LoVo (cell line): ENCODE measurements around the gene NANOS2.

ENCODE experiments used
- DNase-seq: peaks from one replicate; pipeline ENCODE4 v3.0.0-alpha.2; 2016; ENCODE audit warnings: low spot score

Gene NANOS2

DNA sequence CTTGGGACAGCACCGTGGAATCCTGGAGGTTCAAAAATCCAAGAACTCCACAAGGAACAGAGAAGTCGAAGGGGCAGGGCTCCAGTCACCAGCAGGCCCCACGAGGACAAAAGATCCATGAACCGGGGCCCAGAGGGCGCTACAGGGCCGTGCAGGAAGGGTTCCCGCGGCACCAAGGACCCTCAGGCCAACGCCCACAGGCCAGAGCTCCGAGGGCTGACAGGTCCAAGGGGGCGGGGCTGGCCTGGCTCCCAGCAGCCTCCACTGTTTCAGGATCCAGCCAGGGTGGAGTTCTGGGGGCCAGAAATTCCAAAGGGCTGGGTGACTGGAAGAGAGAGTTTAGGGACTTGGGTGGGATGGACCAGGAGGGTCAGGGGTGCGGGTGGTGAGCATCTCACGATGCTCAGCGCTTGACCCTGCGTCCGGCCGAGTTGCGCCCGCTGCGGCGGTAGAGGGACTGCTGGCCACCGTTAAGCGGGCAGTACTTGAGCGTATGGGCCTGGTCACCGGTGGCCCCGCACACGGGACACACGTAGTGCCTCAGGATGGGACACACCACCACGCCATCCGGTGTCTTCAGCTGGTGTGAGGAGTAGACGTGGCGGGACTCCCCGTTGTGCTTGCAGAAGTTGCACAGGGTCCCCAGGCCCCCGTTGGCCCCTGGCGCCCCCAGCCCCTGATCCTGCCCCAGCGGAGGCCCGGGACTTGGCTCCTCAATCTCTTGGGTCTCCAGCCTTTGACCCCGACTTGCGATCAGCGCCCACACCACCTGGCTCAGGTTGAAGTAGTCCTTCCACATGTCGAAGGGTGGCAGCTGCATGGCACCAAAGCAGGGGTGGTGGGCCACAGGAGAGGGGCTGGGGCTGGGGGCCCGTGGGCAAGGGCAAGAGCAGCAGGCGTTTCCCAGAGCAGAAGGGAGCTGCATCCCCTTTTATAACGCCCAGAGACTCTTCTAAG, at the start of gene NANOS2:
Gene NANOS2, minus strand, starts transcription at position 905 of the 957 bp plus-strand sequence. Its CDS starts 85 bp downstream, at position 820.
- no peak for DNase-seq

DNA sequence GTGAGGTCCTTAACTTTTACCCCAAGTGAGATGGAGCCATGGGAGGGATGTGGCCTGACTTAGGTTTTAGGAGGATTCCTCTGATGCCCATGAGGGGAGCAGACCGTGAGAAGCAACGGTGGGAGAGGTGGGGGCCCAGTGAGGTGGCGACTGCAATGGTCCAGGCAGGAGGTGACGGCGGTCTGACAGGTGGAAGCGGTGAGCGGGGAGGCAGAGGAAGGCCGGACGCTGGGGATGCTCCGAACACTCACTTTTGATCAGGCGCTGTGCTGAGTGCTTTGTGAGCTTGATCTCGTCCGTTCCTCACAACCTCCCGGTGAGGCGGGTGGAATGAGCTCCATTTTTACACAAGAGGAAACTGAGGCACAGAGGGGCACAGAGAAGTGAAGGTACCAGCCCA, 47.4 kb upstream of the NANOS2 start:
- DNase-seq = no peak

DNA sequence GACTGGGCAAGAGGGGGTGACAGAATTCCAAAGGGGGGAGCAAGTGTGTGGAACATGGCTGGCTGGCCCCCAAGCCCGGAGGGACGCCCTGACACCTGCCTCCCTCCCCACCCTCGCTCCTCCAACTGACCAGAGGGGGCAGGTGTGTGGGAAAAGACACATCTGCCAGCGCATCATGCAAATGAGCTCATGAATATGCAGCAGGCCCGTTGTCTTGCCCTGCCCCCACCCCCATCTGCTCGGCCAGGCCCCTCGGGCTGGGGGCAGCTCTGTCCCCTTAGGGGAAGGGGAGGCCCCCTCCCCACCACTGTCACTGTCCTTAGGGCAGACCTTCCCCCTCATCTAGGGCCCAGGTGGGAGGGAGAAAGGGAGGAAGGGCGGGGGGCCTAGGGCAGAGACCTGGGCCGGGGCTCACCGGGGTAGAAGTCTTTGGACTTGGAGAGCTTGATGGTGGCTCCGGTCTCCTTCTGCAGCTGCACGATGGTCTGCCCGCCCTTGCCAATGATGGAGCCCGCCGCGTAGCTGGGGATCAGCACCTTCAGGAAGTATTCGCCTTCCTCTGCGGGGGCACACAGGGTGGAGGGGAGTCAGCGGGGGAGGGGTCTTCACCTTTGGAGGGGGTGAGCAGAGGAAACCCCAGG, 46.1 kb upstream of the NANOS2 start:
- no peak for DNase-seq

DNA sequence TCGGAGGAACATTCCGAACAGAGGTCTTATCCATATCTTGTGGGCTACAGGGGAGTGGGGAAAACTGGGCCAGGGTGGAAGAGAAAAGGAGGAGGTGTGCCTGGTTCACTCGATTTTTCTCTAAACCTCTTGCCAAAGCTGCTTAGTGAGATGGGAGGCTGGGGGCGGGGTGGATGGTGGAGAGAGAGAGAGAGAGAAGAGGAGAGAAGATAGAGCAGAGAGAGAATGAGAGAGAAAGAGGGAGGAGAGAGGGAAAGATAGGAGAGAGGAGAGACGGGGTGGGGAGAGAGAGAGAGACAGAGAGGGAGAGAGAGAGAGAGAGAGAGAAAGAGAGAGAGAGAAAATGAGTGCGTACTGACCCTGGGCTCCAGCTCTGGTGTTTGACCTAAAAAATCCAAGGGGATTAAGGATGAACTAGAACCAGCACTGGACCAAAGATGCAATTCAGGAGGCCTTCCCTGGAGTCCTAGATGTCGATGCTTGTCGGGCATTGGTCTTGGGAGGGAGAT, 45.0 kb upstream of the NANOS2 start:
- no peak for DNase-seq

DNA sequence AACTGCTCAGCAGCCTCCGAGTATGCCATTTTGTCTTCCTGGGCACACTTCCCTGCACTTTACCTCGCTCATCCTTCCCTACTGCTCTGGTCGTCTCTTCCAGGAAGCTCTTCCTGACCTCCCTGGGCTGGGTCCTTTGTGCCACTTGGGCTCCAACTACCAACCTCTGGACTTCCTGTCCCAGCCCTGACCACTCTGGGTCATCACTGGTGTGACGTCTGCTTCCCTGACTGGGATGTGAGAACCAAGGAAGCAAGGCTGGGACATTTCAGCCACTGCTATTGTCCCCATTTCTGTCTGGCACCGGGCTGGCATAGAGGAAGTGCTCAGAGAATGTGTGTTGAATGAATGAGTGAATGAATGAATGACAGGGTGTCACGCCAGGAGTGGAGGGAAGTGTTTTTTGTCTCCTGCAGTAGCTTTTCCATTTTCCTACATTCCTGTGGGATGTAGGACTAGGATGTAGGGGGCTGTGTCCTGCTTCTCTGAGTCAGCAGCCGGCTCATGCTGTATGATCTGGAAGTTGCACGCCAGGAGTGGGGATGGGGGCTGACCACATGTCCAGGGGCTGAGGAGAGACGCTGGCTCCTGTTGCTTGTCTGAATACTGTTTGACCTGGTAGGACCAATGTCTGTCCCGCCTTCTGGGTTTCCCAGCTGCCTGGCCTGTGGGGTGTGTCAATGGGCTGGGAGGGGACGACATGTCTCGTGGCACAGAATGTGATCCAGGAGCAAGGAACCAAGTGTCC, 44.4 kb upstream of the NANOS2 start:
- no peak for DNase-seq

DNA sequence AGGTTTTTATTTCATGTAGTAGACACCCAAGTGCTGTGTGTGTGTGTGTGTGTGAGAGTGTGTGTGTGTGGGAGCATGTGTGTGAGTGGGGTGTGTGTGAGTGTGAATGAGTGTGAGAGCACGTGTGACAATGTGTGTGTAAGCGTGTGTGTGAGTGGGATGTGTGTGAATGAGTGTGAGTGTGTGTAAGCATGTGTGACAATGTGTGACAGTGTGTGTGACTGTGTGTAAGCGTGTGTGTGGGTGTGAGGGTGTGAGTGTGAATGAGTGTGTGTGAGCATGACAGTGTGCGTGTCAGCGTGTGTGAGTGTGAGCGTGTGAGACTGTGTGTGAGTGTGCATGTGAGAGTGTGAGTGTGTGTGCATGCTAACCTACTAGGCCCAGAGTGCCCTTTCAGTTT, 43.7 kb upstream of the NANOS2 start:
- DNase-seq = no peak

DNA sequence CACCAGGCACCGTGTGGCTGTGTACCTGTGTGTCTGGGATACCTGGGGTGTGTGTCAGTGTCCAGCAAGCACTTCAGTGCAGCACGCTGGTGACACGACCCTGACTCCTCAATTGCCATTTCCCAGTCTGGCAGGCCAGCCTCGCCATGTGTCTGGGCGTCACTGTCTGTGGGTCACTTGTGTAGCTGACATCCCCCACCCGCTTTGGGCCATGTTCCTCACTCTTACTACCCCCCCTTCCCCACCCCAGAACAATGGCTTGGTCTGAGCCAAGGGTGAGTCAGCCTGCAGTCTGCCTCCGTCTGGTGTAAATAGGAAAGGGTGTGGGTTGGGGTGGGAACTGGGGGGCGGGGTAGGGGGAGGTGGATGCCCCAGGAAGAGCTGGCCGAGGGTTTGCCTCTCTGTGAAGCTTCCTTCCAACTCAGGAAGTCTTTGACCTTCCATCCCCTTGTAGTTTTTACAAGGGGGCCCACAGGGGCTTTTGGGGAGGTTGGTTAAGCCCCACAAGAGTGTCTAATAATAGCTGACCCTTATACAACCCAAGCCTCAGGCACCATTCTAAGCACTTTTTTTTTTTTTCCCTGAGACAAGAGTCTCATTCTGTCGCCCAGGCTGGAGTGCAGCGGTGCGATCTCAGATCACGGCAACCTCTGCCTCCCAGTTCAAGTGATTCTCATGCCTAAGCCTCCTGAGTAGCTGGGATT, 41.5 kb upstream of the NANOS2 start:
- no peak for DNase-seq

DNA sequence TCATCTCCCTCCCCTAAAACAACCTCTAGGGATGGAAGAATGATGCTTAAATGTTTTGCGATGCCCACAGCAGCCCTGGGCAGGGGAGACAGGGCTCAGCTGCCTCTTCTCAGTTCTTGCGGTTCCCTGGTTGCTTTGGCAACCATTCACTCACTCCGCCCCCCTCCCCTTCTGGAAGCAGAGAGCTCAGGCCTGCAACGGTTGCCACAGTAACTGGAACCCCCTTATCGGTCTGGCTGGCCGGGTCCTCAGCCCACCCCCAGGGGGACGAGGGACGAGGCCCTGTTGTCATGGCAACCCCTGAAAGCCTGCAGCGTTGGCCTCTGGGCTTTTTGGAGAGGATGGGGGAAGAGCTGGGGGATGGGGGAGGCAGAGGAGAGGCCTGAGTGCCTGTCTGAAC, 39.6 kb upstream of the NANOS2 start:
- DNase-seq = no peak

DNA sequence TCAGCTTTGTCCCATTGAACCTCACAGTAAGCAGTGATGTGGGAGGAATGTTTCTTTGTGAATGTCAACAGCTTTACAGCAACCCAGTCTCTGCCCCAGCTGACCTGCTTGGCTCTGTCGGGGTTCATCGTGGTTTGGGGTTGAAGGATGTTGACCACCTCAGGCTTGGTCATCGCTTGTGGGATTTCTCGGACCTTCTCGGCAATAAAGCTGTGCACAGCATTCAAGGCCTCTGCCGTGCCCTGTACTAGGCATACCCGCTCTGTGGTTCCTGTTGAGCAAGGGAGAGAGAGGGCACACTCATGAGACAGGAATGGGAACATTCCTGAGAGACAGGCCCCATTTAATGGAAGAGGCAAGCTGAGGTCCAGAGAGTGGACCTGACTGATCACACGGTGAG, 39.1 kb upstream of the NANOS2 start:
- DNase-seq = no peak

DNA sequence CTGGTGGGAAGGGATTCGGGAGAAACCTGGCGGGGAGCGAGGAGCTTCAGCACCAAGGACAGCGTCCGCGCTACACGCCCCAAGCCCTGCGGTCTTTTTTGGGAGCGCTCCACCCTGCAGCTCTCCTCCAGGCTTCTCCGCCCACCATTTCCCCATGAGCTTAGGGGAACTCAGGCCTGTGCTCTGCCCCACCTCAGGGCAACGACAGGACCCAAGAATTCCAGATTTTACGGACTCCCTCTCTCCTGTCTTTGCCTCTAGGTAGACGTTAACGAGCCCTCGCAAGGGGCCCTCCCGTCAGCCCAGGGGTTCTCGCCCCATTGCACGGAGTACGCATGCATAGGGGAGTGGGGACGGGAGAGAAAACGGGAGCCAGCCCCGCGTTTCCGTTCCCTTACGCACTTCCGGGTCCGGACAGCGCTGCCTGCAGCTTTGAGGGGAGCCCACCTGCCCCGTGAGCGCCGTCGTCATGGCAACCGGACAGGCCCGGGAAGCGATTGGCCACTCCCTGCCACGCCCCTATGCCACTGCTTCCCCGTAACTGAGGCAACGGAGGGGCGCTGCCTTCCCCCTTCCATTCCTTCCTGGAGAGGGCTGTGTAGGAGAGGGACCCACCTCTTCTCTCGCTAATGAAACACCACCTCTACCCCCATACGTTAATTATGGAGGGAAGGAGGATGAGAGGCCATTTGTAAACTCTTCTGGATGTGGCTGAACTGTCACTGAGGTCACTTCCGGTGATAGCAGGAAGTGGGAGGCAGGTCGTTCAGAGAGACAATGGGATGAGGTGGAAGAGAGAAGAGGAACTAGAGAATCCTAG, 38.3 kb upstream of the NANOS2 start:
- DNase-seq = peak; percentile 37

DNA sequence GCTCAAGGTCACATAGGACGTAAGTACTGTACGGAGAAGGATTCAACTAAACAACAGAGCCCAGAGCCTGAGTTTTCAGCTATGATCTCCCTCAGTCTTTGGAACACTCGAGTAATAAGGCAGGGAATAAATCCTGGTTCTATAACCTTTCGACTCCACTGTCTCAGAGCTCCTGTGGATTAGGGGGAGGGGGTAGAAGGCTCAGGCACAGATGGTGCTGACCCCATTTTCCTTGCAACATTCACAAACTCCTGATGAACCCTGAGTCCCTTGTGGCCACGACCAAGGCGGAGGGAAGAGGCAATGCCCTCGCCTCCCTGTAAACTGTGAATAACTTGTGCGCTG, 37.7 kb upstream of the NANOS2 start:
- no peak for DNase-seq

DNA sequence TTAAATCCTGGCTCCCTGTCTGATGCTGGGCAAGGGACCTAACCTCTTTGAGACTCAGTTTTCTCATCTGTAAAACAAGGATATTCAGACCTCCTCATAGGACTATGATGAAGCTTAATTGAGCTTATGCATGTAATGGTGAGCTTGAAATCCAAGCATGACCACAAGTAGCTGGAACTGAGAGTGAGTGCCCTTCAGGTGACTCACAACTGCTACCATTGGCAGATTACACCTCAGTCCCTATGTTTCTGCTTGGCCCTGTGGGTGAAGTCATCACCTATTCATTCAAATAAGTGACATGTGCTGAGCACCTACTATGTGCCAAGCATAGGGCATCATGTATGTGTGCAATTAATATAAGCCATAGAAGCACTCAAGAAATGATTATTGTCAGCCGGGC, 33.3 kb upstream of the NANOS2 start:
- DNase-seq = no peak

DNA sequence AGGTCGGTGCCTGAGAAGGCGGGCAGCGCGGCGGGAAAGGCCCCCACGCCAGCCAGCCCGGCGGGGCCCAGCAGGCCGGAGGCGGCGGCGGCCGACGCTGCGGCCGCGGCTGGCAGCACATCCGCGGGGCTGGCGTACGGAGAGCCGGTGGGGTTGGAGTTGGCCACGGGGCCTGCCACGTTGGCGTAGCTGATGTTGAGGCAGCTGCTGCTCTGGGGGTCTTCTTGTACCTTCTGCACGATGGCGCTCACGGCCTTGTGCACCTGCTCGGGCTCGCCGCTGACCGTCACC, 25.9 kb upstream of the NANOS2 start:
- DNase-seq = no peak

DNA sequence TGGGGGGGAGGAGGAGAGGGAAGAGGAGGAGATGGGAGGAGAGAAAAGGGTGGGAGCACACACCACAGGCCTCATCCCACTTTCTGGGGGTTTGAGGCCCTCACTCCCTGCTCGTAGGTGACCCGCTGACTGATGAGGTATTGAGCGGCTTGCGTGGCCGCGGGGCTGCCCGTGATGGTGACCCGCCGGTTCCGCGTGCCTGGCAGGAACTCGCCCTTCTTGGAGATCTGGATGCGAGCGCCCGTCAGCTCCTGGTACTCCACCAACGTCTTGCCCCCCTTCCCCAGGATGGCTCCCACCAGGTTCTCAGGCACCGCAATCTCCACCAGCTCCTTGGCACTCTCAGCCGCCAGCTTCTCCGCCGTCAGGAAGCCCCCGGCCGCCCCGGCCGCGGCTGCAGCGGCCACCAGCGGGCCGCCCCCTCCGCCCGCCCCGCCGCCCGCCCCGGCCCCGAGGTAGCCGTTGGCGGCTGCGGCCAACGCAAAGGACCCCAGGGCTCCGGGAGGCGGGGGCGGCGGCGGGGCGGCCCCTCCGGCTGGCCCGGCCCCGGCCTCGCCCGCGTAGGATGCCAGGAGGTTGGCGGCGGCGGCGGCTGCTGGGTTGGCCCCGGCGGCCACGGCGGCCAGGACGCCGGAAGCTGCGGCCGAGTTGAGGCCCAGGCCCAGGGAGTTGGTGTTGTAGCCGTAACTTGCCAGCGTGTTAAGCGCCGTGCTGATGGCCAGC, 25.4 kb upstream of the NANOS2 start:
- no peak for DNase-seq

DNA sequence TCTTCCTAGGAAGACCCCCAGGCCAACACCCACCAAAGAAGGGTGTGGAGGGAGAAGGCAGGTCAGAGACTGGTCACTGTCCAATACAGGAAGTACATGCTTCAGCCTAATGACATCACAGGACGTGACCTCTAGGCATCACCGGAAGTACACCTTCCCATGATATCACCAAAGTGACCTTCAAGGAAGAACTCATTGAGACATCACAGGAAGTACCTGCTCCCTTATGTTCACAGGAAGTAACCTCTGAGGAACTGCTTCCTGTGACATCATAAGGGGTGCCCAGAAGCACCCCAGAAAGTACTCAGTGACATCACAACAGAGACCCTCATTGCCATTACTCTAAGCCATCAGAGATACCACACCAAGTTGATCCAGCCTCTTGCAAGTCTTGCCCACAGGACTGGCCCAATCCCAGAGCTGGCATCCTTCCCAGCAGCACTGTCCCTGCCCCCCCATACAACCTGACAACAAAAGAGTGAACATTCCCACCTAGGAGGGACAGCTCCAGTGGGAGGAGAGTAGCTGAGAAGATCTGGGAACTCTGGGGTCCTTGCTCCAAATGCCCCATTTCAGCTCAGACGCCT, 24.2 kb upstream of the NANOS2 start:
- no peak for DNase-seq

DNA sequence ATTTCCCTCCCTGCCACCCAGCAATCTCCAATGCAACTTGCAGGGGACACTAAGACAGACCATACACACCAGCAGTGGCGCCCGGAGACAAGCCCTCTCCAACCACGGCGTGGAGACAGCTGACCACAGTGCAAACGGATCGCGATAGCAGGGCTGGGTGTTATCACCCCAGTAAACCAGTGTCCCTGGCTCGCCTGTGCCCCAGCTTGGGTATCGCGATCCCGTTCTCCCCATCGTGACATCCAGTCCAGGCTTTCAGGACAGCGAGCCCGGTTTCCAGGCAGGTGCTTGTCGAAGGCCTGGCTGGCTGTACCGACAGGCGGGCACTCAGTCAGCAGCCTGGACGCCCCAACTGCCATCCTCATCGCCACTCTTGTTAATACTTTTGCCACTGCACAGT, 20.7 kb upstream of the NANOS2 start:
- DNase-seq = no peak

DNA sequence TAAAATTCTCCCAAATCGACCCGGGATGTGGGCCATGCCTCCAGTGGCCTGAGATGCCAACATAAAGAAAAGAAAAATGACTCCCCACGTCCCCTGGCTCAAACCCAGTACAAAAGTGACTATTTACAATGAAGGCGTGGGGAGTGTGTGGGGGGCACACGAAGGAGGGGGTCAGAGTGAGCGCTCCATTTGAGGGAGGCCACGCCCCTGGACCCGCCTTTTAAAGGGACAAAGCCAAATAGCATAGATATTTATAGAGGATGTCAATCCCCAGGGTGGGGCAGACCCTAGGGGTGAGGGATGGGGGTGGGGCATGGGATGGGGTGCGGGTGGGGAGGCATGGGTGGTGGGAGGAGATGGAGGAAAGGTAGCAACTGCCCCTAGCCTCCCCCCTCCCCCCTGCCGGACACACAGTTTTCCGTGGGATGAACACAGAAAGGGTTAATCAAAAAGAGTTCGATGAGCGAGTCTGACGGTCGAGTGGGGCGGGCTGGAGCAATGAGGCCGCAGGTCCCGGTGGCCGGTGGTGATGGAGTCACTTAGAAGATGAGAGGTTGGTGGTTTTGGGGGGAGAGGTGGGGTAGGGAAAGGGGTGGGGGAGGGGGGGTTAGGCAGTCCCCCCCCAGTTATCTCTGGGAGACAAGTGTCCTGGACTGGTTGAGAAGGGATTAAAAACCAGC, 20.1 kb upstream of the NANOS2 start:
- no peak for DNase-seq

DNA sequence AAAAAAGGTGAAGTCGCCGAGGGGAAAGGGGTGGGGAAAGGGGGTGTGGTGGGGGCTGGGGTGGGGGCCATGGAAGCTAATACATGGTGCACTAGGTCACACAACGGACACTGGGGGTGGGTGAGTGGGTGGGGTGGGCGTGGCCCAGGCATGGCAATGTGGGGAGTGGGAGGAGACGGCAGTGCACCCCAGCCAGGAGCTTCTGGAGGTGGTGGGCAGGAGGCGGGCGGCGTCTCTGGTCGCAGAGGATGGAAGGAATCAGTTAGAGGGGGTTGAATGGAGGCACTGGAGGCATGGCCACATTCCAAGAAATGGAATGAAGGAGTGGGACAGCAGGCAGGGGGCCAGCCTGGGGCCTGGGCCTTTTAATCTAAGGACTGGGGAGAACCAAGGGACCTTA, 19.2 kb upstream of the NANOS2 start:
- DNase-seq = no peak

DNA sequence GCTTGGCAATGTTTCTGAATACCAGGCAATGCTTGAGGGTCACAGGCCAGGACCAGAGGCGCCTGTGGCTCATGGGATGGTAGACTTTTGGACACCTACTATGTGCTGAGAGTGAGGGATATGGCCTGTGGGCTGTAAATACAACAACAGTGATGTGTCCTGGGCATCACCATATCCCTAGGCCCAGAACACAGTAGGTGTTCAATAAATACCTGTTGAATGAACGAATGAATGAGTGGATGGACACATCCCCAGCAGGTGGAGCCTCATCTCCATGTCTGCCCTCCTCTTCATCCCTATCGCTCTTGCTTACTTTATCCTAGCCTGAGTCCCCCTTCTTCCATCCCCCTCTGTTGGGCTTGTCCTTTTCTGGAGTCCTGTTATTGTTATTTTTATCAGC, 16.5 kb upstream of the NANOS2 start:
- DNase-seq = no peak

DNA sequence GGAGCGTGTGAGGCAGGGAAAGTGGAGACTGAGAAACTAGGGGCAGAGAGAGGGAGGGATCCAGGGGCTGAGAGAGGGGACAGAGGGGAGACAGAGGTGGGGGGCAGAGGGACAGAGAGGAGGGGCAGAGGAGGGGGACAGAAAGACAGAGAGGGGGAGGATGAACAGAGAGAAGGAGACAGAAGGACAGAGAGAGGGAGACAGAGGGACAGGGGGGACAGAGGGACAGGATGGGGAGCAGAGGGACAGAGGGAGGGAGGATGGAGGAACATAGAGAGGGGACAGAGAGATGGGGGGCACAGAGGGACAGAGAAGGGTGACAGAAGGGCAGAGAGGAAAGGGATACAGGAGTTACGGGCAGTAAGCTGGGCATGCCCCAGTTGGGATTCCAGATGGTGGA, 14.7 kb upstream of the NANOS2 start:
- DNase-seq = no peak
